HCT116 (cell line): ENCODE measurements around the gene LASP1. TPM values are rescaled to one million over a fixed set of nuclear protein-coding genes. Genes with fewer than 3 reads are reported as not detected.

Experiments
- ATAC-seq: fragments of 200-7000 bp; cut with Tn5 transposase; 2 replicates; pipeline ENCODE4 v1.9.1; 2020; ENCODE audit warnings: mild to moderate bottlenecking, moderate library complexity
- BruUV-seq: library from RNA; stranded (reverse); fragments of 400-500 nt; replicated peaks from 2 replicates; lab custom pipeline; 2021; lab: Mats Ljungman, UMichigan
- CTCF ChIA-PET: fragments of 300-600 bp; sonication (Branson Sonifier 250); formaldehyde crosslinking; loops from one replicate; lab custom pipeline; 2021; ENCODE audit warnings: antibody characterized with exemption; lab: Charles Lee
- POLR2A ChIA-PET: fragments of 300-600, 350-600 bp; sonication (Branson Sonifier 250); formaldehyde crosslinking; loops from one replicate; lab custom pipeline; 2021; ENCODE audit warnings: antibody characterized with exemption; lab: Charles Lee
- RAD21 ChIA-PET, 2 experiments: fragments of 300-600 bp; sonication (Branson Sonifier 250); formaldehyde crosslinking; loops; one replicate each; lab custom pipeline; 2023; ENCODE audit warnings: low total read pairs in 2 of 2; ENCODE audit not compliant: uncharacterized antibody in 2 of 2, unreplicated experiment in 2 of 2, low non-redundant PET in 1 of 2; lab: Charles Lee
- DNase-seq: peaks from one replicate; pipeline ENCODE4 v3.0.0-alpha.2; 2010; ENCODE audit warnings: low read depth, low spot score
- H2AFZ ChIP-seq: fragments of 200-600 bp; shearing (Covaris generic), sonication (generic); 2 replicates; pipeline ENCODE4 v1.6.1; 2017; ENCODE audit warnings: low read depth, mixed run types, mixed read lengths, antibody characterized with exemption, low read length; ENCODE audit not compliant: poor library complexity, severe bottlenecking
- H3K27ac ChIP-seq: 2 replicates; pipeline ENCODE4 v1.5.1; 2012; ENCODE audit warnings: low read depth, low read length
- H3K27me3 ChIP-seq: fragments of 200-600 bp; sonication (generic); 2 replicates; pipeline ENCODE4 v1.6.1; 2016; ENCODE audit warnings: mixed run types, low read length, mixed read lengths; ENCODE audit not compliant: insufficient read depth
- H3K36me3 ChIP-seq, 2 experiments: fragments of 200-500 bp in 1 of 2; fragments of 200-600 bp in 1 of 2; sonication (Bioruptor generic) in 1 of 2; sonication (generic) in 1 of 2; 2 replicates each; pipeline versions ENCODE4 v1.5.1 to v1.6.1; 2014 to 2016; ENCODE audit warnings: low read length in 2 of 2, inconsistent platforms in 1 of 2, mixed read lengths in 1 of 2, mixed run types in 1 of 2; ENCODE audit not compliant: insufficient read depth in 2 of 2, control insufficient read depth in 1 of 2
- H3K4me1 ChIP-seq, 2 experiments: fragments of 200-600 bp in 1 of 2; sonication (generic) in 1 of 2; 2 replicates each; pipeline versions ENCODE4 v1.5.1 to v1.6.1; 2012 to 2017; ENCODE audit warnings: low read length in 2 of 2, inconsistent platforms in 1 of 2, mild to moderate bottlenecking in 1 of 2, mixed read lengths in 1 of 2, mixed run types in 1 of 2, moderate library complexity in 1 of 2; ENCODE audit not compliant: insufficient read depth in 2 of 2, control insufficient read depth in 1 of 2
- H3K4me2 ChIP-seq: fragments of 200-600 bp; sonication (generic); 2 replicates; pipeline ENCODE4 v1.6.1; 2017; ENCODE audit warnings: mixed run types, low read length, mixed read lengths
- H3K4me3 ChIP-seq, 2 experiments: fragments of 200-600 bp in 1 of 2; sonication (generic) in 1 of 2; replicated peaks in 1 of 2; 2 replicates each; pipeline ENCODE4 v1.5.1; 2011 to 2016; ENCODE audit warnings: low read length in 2 of 2, control low read depth in 1 of 2, low read depth in 1 of 2, mild to moderate bottlenecking in 1 of 2, mixed read lengths in 1 of 2, mixed run types in 1 of 2
- H3K79me2 ChIP-seq: fragments of 200-600 bp; sonication (generic); 2 replicates; pipeline ENCODE4 v1.6.1; 2017; ENCODE audit warnings: mild to moderate bottlenecking, mixed run types, low read length, moderate library complexity, mixed read lengths; ENCODE audit not compliant: insufficient read depth
- H3K9ac ChIP-seq: fragments of 200-600 bp; sonication (generic); 2 replicates; pipeline ENCODE4 v1.6.1; 2016; ENCODE audit warnings: low read length, mixed read lengths
- H3K9me2 ChIP-seq: fragments of 200-600 bp; sonication (generic), shearing (Covaris generic); 2 replicates; pipeline ENCODE4 v1.6.1; 2017; ENCODE audit warnings: mixed run types, mild to moderate bottlenecking, moderate library complexity; ENCODE audit not compliant: insufficient read depth
- H3K9me3 ChIP-seq, 2 experiments: fragments of 200-500 bp in 1 of 2; fragments of 200-600 bp in 1 of 2; sonication (Bioruptor generic) in 1 of 2; sonication (generic) in 1 of 2; 2 replicates each; pipeline ENCODE4 v1.6.1; 2014 to 2017; ENCODE audit warnings: low read length in 2 of 2, mixed read lengths in 2 of 2, inconsistent platforms in 1 of 2, low read depth in 1 of 2, mild to moderate bottlenecking in 1 of 2, mixed run types in 1 of 2, moderate library complexity in 1 of 2; ENCODE audit not compliant: control insufficient read depth in 1 of 2, insufficient read depth in 1 of 2
- H4K20me1 ChIP-seq: fragments of 200-600 bp; sonication (generic), shearing (Covaris generic); 2 replicates; pipeline ENCODE4 v1.6.1; 2017; ENCODE audit warnings: mixed run types, mild to moderate bottlenecking, moderate library complexity; ENCODE audit not compliant: insufficient read depth
- EGR1 ChIP-seq: IDR thresholded peaks from 2 replicates; pipeline ENCODE4 v1.6.1; 2012; ENCODE audit warnings: low read depth
- ELF1 ChIP-seq: IDR thresholded peaks from 2 replicates; pipeline ENCODE4 v1.6.1; 2012; ENCODE audit warnings: low read depth, borderline replicate concordance
- JUND ChIP-seq: IDR thresholded peaks from 2 replicates; pipeline ENCODE4 v1.6.1; 2012
- REST ChIP-seq: IDR thresholded peaks from 2 replicates; pipeline ENCODE4 v1.6.1; 2012; ENCODE audit warnings: low read depth
- SP1 ChIP-seq: IDR thresholded peaks from 2 replicates; pipeline ENCODE4 v1.6.1; 2012; ENCODE audit warnings: low read depth
- SRF ChIP-seq: IDR thresholded peaks from 2 replicates; pipeline ENCODE4 v1.6.1; 2012; ENCODE audit warnings: low read depth
- TCF7L2 ChIP-seq: IDR thresholded peaks from 2 replicates; pipeline ENCODE4 v1.7.0; 2011; ENCODE audit warnings: borderline replicate concordance, inconsistent platforms; ENCODE audit not compliant: insufficient read depth, insufficient read length; ENCODE audit errors: extremely low read depth
- ZBTB33 ChIP-seq: IDR thresholded peaks from 2 replicates; pipeline ENCODE4 v1.6.1; 2011; ENCODE audit warnings: mild to moderate bottlenecking, low read length, moderate library complexity; ENCODE audit not compliant: insufficient replicate concordance; ENCODE audit errors: extremely low read depth
- ZFX ChIP-seq: fragments of 450-650 bp; IDR thresholded peaks from 2 replicates; pipeline ENCODE4 v1.6.1; 2017
- ZNF274 ChIP-seq: fragments of 200-500 bp; sonication (Bioruptor generic); IDR thresholded peaks from 2 replicates; pipeline ENCODE4 v1.6.1; 2014; ENCODE audit warnings: mild to moderate bottlenecking, low read depth, low read length, inconsistent platforms
- intact Hi-C: fragments of 100-400 bp; cut with micrococcal nuclease; formaldehyde crosslinking; loops from 2 replicates; pipeline ENCODE4 v1.10.0; 2022
- total RNA-seq: library from RNA; stranded (reverse); gene quantifications from one replicate; pipeline ENCODE4 v1.2.1, GENCODE V29; 2021; ENCODE audit not compliant: unreplicated experiment

LASP1 gene
- total RNA-seq, 1 experiment from 2014 or later: 149 TPM

- RAD21 ChIA-PET: no interaction called here
- Histone ChIP-seq H4K20me1 (no peaks in the 10 kb centered on the region), H3K4me3 (no peak overlapping the region), H2AFZ (no peak overlapping the region), H3K9ac (no peak overlapping the region), H3K36me3 (peaks cover 0 to 22% of the 10 kb centered on the region in 2 experiments; a peak in 2 of 4 replicates), H3K79me2 (peaks cover 22% of the 10 kb centered on the region; the same call in 1 of the 2 replicates), H3K9me2 (no peaks in the 10 kb centered on the region), H3K9me3 (no peaks in the 10 kb centered on the region), H3K27me3 (no peaks in the 10 kb centered on the region), H3K4me1 (no peaks in the 10 kb centered on the region), H3K27ac (no peak overlapping the region), H3K4me2 (no peak overlapping the region)
- CTCF ChIA-PET: no interaction called here
- POLR2A ChIA-PET: no interaction called here
- DNase-seq (no peak), ATAC-seq (no peak)
- TF ChIP-seq ZBTB33 (no peak), TCF7L2 (no peak), ELF1 (no peak), EGR1 (no peak), SP1 (no peak), ZNF274 (no peak), SRF (no peak), REST (no peak), JUND (no peak), ZFX (no peak)
- BruUV-seq: no TSS peak
- intact Hi-C loops: no loop called here
These were observed 42.5 kb downstream of the LASP1 start for GRCh38 chr17:38912221-38912813.
